Urothelium cell line (cell line): ENCODE results near the gene TOX2.

Source experiments
- DNase-seq: peaks from one replicate; pipeline ENCODE4 v3.0.0; 2011; ENCODE audit warnings: low spot score, mixed read lengths
- FAIRE-seq: peaks from 2 replicates; lab custom pipeline; 2011; peaks lifted over from hg19 to GRCh38; lab: Jason Lieb, UNC

The TOX2 gene

GRCh38 chr20:44015733-44016103, 101.1 kb downstream of the TOX2 start:
- no peak for FAIRE-seq
- no peak for DNase-seq

- DNase-seq, result no peak
- FAIRE-seq, result no peak
Observed at GRCh38 chr20:44016525-44016924, 101.9 kb downstream of the TOX2 start.

DNA sequence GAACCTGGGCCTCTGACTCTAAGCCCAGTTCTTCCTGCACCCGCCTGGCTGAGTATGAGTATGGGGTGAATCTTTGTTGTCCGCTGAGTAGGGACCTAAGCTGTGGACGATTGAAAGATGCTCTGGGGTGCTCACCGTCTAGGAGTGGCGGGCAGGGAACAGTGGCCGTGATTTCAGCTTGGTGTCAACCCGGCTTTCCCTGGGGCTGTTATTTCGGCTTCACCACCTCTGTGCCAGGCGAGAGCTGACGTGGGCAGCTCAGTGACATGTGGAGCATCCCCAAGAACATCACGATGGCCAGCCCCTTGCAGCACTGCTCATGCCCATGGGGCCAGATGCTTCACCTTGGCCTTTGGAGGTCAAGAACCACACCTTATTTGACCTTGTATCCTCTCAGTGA, 102.6 kb downstream of the TOX2 start:
- DNase-seq, result no peak
- FAIRE-seq, result no peak

DNA sequence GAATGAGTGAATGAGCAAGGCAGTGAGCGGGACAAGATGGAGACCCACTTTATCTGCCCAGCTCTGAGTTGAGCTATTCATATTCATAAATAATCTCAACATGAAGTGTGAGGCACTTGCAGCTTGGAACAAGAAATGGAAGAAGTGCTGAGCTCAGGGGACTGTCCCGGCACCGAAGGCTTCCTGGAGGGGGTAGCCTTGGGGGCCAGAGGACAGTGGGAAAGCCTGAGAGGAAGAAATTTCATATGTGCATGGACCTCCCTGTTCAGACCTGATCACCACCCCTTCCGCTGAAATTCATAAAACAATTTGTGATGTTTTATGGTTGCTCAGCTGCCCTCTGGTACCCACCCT, 103.2 kb downstream of the TOX2 start:
- DNase-seq, result peak; percentile 33
- no peak for FAIRE-seq

GRCh38 chr20:44018259-44018941, 103.7 kb downstream of the TOX2 start:
- FAIRE-seq (peak; percentile 68), DNase-seq (peak; percentile 91)

GRCh38 chr20:44018942-44019637, 104.4 kb downstream of the TOX2 start:
- DNase-seq (no peak), FAIRE-seq (no peak)

DNA sequence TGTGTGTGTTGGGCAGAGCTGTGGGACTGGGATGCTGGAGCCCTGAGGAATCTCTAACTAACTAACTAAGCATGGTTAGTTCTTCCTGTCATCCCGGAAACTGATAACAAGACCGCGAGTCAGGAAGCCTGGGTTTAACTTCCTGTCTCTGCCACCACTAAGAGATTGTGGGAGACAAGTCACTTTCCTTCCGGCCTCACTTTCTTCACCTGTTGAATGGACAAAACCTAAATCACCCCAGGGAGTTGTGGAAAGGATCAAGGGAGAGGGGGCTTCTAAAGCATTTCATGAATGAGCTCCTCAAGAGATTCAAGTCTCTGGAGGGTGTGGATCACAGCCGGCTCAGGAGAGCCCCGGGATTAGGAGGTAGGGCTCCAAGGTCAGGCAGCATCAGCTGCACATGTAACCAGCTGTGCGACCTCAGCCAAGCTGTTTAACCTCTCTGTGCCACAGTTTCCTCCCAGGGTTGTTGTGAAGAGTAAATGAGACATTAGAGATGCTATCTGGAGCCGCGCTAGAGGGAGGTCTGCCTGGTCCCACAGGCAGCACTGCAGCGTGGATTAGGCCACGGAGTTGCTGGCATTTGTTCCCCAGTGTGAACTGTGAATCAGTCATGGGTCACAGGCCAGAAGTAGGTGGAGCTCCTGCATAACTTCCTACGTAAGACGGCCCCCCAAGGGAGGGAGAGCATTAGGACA, 105.1 kb downstream of the TOX2 start:
- DNase-seq (no peak), FAIRE-seq (no peak)

GRCh38 chr20:44020406-44021148, 105.9 kb downstream of the TOX2 start:
- FAIRE-seq (no peak), DNase-seq (no peak)

- DNase-seq (no peak), FAIRE-seq (no peak)
Observed at GRCh38 chr20:44021186-44021585, 106.5 kb downstream of the TOX2 start.

DNA sequence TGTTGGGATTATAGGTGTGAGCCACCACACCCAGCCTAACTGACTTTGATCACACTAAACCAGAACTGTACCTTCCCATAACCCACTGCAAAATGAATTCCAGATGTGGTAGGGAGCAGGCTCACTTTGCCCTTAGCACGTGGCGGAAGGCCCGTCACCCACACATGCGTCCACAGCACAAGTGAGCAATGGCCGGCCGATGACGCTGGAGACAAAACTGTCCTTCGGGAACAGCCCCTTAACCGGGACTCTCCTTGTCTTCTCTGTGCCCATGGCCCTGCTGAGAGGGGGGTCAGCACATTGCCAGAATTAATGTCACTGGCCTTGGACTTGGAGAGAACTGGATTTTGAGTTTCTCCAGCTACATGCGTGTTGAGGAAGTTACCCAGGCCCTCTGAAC, 107.2 kb downstream of the TOX2 start:
- no peak for FAIRE-seq
- no peak for DNase-seq

GRCh38 chr20:44022464-44022863, 107.8 kb downstream of the TOX2 start:
- DNase-seq, result no peak
- no peak for FAIRE-seq

DNA sequence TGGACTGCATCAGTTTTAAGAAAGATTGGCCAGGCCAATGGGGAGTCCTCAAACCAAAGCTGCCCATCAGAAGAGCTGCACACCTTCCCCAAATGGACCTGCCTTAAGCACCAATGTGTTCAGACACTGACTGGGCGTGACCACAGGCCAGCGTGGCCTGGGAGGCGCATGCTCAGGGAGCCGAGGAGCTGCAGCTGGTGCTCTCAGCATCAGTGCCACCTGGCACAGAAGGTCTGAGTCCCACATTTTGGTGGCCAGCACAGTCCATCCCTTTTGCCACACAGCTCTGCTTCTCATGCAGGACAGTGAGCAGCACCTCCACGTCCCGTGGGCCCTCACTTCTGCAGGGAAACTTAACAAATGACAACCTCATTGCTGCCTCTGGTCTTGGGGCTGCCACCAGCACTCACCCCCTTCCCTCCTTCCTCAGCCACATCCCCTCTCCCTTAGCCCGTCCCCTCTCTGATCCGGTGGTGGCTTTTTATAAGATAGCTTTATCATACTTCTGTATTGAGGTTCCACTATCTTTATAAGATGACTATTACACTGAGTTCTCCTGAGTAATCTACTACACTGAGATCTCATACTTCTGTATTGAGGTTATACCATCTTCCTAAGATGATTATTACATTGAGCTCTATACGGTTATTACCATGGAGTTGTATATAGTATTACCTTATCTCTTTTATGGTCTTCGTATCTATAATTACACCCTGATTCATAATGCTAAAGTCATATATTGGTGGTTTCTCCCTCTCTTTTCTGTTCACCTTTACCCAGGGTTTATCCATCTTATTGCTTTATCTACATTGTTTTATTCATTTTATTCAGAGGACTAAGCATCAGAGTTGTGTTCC, 109.1 kb downstream of the TOX2 start:
- peak; percentile 23 for FAIRE-seq

DNA sequence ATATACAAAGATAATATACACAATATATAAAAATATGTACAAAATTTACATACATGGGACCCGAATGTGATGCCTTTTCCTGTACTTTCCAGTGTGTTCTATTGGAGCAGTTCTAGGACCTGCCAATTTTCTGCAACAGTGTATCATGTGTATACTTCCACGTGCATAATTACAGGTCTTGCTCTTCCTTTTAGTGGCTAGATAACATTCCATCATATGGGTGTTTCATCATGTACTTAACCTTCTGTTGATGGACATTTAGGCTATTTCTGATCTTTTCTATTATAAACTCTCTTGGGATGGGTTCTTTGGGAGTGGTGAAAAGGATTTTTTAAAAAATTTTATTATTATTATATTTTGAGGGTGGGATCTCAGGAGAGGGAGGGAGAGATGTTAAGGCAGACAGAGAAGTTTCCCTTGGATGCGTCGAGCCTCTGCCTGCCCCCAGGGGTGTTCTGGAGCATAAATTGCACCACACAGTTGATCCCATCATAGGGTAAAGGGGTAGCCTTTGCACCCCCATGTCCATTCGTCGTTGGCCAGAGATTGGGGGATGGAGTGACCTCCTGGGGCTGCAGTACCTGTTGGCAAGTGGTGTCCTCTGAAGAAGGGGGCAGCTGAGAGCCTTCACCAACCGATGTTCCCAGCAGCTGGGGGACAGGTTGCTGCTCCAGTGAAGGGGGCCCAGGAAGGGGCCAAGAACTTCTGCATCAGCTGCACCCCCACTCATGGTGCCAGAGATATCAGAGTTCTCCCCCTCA, 110.3 kb downstream of the TOX2 start:
- no peak for DNase-seq
- peak; percentile 13 for FAIRE-seq

More for the DNA sequence above, 109.1 kb downstream of the TOX2 start:
- no peak for DNase-seq

DNA sequence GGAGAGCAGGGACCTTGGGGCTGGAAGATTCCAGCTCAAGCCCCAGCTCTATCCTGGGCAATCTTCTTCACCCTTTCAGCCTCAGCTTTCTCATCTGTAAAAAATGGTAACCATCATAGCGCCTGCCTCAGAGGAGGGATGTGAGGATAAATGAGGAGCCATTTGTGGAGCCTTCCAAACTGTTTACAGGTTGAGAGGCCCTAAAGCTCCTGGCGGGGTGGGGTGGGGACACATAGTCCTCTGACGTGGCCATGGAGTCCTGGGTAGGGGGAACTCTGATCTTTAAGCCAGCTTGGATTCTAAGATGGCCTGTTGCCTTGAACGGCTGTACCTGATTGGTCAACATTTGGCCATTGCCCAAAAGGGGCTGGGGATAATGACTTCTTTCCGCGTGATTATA, 111.1 kb downstream of the TOX2 start:
- no peak for FAIRE-seq
- DNase-seq, result no peak

DNA sequence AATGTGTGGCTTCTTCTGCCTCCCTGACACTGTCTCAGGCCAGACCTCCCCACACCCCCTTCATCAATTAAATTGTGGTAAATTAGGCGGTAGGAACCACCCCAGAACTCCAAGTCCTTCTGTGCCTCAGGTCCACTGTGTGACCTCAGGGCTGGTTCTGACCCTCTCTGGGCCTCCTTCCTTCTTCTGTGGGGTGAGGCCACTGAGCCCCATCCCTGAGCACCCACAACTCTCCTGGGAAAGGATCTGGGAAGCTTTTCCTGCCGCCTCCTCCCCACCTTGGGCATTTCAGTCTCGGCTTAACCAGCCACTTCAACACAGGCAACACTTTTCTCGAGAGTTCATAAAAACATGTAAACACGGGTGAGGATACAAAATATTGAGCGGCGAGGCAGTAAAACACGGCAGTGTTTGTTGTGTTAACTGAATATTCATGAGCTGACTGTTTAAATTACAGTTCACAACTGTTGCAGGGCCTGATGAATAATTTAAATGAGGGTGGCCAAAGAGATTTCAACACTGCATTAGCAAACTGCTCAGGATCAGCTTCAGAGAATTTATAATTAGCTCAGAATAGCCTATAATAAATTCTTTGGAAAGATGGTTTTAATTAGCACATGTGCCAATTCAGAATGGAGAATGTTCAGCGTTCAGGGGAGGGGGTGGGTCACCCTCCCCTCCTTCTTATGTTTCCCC, 112.1 kb downstream of the TOX2 start:
- DNase-seq, result no peak
- FAIRE-seq, result no peak

DNA sequence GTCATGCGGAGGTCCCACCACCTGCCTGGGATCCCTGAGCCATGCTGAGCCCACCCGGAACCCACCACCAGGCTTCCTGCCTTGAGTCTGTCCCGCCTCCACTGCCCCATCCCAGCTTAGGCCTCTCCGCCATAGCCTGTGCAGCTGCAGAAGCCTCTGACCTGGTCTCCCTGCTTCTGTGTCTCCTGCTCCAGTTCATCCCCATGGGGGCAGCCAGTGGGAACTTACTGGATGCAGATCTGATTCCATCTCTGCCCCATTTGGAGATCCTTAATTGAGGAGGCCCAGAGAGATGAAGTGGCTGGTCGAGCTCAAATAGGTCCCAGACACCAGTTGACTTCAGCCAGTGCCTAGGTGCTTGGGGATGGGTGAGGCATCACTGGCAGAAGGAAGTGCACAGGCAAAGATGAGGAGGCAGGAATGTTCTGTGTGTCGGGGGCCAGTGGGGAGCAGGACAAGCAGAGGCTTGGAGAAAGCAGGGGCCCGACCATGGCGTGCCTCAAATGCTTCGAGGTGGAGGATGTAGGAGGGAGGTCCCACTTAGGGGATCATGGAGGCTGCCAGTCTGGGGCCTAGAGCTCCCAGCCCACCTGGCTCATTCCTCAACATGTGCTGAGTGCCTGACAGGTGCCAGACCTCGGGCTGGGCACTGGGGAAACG, 112.8 kb downstream of the TOX2 start:
- no peak for FAIRE-seq
- no peak for DNase-seq

- no peak for DNase-seq
- FAIRE-seq, result no peak
Observed at GRCh38 chr20:44028003-44028730, 113.5 kb downstream of the TOX2 start.
